Mesodermal cell (in vitro differentiated cells): ENCODE measurements around the gene ADGRG3.
A peak's percentile ranks its signal among the peaks of the same experiment; 100 is the strongest.

Experiments used
- H3K27ac ChIP-seq: 2 replicates; pipeline ENCODE4 v1.7.0; 2013; ENCODE audit warnings: mild to moderate bottlenecking, low read depth, low read length, moderate library complexity; ENCODE audit not compliant: severe bottlenecking
- H3K36me3 ChIP-seq: 2 replicates; pipeline ENCODE4 v1.7.1; 2013; ENCODE audit warnings: mild to moderate bottlenecking, low read length, moderate library complexity; ENCODE audit not compliant: control insufficient read depth, insufficient read depth
- H3K4me1 ChIP-seq: one replicate; pipeline ENCODE4 v1.7.1; 2013; ENCODE audit warnings: mild to moderate bottlenecking, low read length; ENCODE audit not compliant: insufficient read depth, control insufficient read depth, poor library complexity, severe bottlenecking
- H3K4me3 ChIP-seq: 2 replicates; pipeline ENCODE4 v1.7.0; 2013; ENCODE audit warnings: low read length, control low read depth, mild to moderate bottlenecking; ENCODE audit not compliant: insufficient read depth, poor library complexity, severe bottlenecking; ENCODE audit errors: extremely low read depth
- H3K9me3 ChIP-seq: 2 replicates; pipeline ENCODE4 v1.7.1; 2013; ENCODE audit warnings: mild to moderate bottlenecking, low read length, moderate library complexity; ENCODE audit not compliant: control insufficient read depth
- WGBS, 2 experiments: methylation state at CpG; one replicate each; pipeline ENCODE4 v1.1.5; 2013; ENCODE audit warnings: missing lambda C conversion rate in 2 of 2; ENCODE audit not compliant: insufficient coverage in 2 of 2; 5-methylcytosine and 5-hydroxymethylcytosine counted together

ADGRG3 gene

GRCh38 chr16:57624806-57625500, 43.2 kb upstream of the ADGRG3 start:
- Histone ChIP-seq H3K9me3 (no peaks in the 10 kb centered on the region), H3K4me1 (peaks cover 35% of the 10 kb centered on the region), H3K36me3 (no peaks in the 10 kb centered on the region), H3K27ac (no peak overlapping the region), H3K4me3 (no peak overlapping the region)
- WGBS, 2 experiments, result 93 to 96% methylated on average over 12 to 14 of the region's 17 CpGs

- H3K4me1 ChIP-seq, result peaks cover 35% of the 10 kb centered on the region
- no peak overlapping the region for H3K4me3 ChIP-seq
- H3K27ac ChIP-seq, result no peak overlapping the region
- 91 to 92% methylated on average over 8 to 9 of the region's 10 CpGs for WGBS, 2 experiments
- H3K36me3 ChIP-seq, result no peaks in the 10 kb centered on the region
- no peaks in the 10 kb centered on the region for H3K9me3 ChIP-seq
Measured at GRCh38 chr16:57626420-57627170, 41.5 kb upstream of the ADGRG3 start.

- H3K4me3 ChIP-seq, result no peak overlapping the region
- H3K4me1 ChIP-seq, result peaks cover 35% of the 10 kb centered on the region
- no peaks in the 10 kb centered on the region for H3K9me3 ChIP-seq
- peak overlapping the region; percentile 91 for H3K27ac ChIP-seq
- no peaks in the 10 kb centered on the region for H3K36me3 ChIP-seq
- WGBS, 2 experiments, result 23 to 30% methylated on average over 5 to 6 of the region's 15 CpGs
Measured at GRCh38 chr16:57627184-57627871, 40.8 kb upstream of the ADGRG3 start.

GRCh38 chr16:57628008-57628781, 39.9 kb upstream of the ADGRG3 start, which contains the start of gene ADGRG1:
ADGRG1 (plus strand) TSS chr16:57628630; CDS start chr16:57650288, 21,658 bp downstream.
- Histone ChIP-seq H3K9me3 (no peaks in the 10 kb centered on the region), H3K27ac (peak within 1 kb of the TSS; percentile 91), H3K36me3 (no peaks in the 10 kb centered on the region), H3K4me1 (peaks cover 28% of the 10 kb centered on the region), H3K4me3 (peak within 1 kb of the TSS; percentile 16)
- 16 to 19% methylated on average over 22 to 24 of the region's 32 CpGs for WGBS, 2 experiments

GRCh38 chr16:57628783-57629293, 39.3 kb upstream of the ADGRG3 start:
- no peaks in the 10 kb centered on the region for H3K36me3 ChIP-seq
- H3K4me3 ChIP-seq, result peak overlapping the region; percentile 16
- H3K4me1 ChIP-seq, result peaks cover 27% of the 10 kb centered on the region
- H3K9me3 ChIP-seq, result no peaks in the 10 kb centered on the region
- WGBS, 2 experiments, result 90% methylated on average over 5 to 7 of the region's 7 CpGs
- peak overlapping the region; percentile 91 for H3K27ac ChIP-seq

- Histone ChIP-seq H3K36me3 (no peaks in the 10 kb centered on the region), H3K4me3 (no peak overlapping the region), H3K4me1 (peaks cover 21% of the 10 kb centered on the region), H3K27ac (no peak overlapping the region), H3K9me3 (no peaks in the 10 kb centered on the region)
- 77 to 84% methylated on average over 16 of the region's 22 CpGs for WGBS, 2 experiments
Measured at GRCh38 chr16:57629516-57630406, 38.3 kb upstream of the ADGRG3 start.

GRCh38 chr16:57630407-57630797, 37.7 kb upstream of the ADGRG3 start:
- peaks cover 19% of the 10 kb centered on the region for H3K4me1 ChIP-seq
- H3K4me3 ChIP-seq, result no peak overlapping the region
- no peak overlapping the region for H3K27ac ChIP-seq
- no peaks in the 10 kb centered on the region for H3K36me3 ChIP-seq
- WGBS, 2 experiments, result 56 to 66% methylated on average over 8 to 9 of the region's 10 CpGs
- H3K9me3 ChIP-seq, result no peaks in the 10 kb centered on the region

- H3K27ac ChIP-seq, result no peak overlapping the region
Measured at GRCh38 chr16:57630931-57631845, 36.9 kb upstream of the ADGRG3 start.

GRCh38 chr16:57632568-57632967, 35.5 kb upstream of the ADGRG3 start:
- Histone ChIP-seq H3K27ac (no peak overlapping the region), H3K4me3 (no peak overlapping the region)
- WGBS, 2 experiments, result 94 to 97% methylated on average over 14 to 15 of the region's 15 CpGs

More at GRCh38 chr16:57630931-57631845, 36.9 kb upstream of the ADGRG3 start:
- WGBS, 2 experiments, result 85 to 91% methylated on average over 14 to 16 of the region's 21 CpGs
- Histone ChIP-seq H3K36me3 (no peaks in the 10 kb centered on the region), H3K4me3 (no peak overlapping the region), H3K9me3 (no peaks in the 10 kb centered on the region), H3K4me1 (peaks cover 22% of the 10 kb centered on the region)

More at GRCh38 chr16:57632568-57632967, 35.5 kb upstream of the ADGRG3 start:
- Histone ChIP-seq H3K36me3 (no peaks in the 10 kb centered on the region), H3K4me1 (peaks cover 31% of the 10 kb centered on the region), H3K9me3 (no peaks in the 10 kb centered on the region)
